ENCODE measurements around the gene MAP3K13. TPM values are rescaled to one million over a fixed set of nuclear protein-coding genes. Genes with fewer than 3 reads are reported as not detected.
"Not testable (repeated sequence)": the region's sequence is repeated elsewhere in the genome, so short reads cannot be mapped to it uniquely, and the experiment has no call there.

Gene MAP3K13
- total RNA-seq, 2 donors from 2014 or later = 10.7 to 17.7 TPM

DNA sequence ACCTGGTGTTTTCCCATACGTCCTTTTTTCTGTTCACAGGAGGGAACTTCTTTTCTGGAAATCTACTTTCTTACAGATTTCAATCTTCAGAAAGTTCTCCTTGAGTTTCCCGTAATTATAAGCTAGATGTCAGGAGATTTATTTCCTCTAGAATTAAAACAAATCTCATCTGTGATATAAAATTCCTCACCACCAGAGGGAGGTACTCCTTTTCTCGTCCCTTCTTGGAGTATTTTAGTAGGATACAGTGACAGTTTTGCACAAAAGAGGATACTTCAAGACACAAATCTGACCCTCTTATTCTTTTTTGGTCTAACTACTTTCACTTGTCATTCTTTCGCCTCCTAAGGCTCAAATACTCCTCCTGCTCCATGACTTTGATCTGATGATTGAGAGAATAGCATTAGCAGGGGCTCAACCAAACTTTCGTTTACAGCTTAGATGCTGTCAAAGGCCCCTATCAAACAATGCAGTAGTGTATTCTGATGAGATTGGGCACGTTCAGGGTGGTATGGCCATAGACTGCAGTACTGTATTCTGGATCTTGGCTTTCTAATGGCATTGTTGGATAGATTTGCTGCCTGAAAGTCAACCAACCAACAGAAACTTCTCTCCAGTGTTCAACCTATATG lies 97.9 kb downstream of the MAP3K13 start:
- ATAC-seq (no peak), DNase-seq (ENCODE audit: low spot score in 2 of 2) (no peak)
- Mint-ChIP-seq H3K9me3 (no peaks in the 10 kb centered on the region), H3K36me3 (peaks cover 0 to 2% of the 10 kb centered on the region in 2 donors), H3K27ac (no peak overlapping the region)

DNA sequence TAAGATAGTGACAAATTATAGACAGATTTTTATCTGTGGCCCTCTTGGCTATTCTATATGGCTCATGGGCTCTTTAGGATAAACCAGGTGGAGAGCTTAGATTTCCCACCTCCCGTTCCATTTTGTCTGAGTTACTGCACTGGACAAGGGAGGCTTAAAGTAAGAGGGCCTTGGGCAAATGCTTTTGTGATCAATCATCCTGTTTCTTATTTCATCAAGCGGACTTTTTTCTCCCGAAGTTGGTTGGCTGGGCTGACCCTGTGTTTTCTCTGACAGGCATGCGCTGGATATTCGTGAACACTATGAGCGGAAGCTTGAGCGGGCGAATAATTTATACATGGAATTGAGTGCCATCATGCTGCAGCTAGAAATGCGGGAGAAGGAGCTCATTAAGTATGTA lies 102.5 kb downstream of the MAP3K13 start:
- H3K27ac Mint-ChIP-seq = no peak overlapping the region
- ATAC-seq = no peak
- no peaks in the 10 kb centered on the region for H3K9me3 Mint-ChIP-seq
- peaks cover 0 to 5% of the 10 kb centered on the region in 2 donors for H3K36me3 Mint-ChIP-seq
- no peak for DNase-seq (ENCODE audit: low spot score in 2 of 2)

DNA sequence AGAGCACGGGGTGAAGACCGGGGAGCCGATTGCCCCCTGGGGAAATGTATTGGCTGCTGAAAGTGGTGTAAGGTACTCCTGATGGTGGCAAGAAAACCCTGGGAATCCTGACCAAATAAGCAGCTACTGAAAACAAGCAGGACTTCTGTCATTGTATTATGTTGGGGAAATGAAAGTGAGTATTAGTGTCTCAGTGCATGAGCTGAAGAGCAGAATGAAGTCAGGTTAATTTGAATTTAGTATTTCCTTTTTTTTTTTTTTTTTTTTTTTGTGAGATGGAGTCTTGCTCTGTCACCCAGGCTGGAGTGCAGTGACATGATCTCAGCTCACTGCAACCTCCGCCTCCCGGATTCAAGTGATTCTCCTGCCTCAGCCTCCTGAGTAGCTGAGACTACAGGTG lies 103.2 kb downstream of the MAP3K13 start:
- not testable (repeated sequence) for H3K27ac Mint-ChIP-seq; DNase-seq (ENCODE audit: low spot score in 2 of 2); H3K9me3 Mint-ChIP-seq; H3K36me3 Mint-ChIP-seq; ATAC-seq

DNA sequence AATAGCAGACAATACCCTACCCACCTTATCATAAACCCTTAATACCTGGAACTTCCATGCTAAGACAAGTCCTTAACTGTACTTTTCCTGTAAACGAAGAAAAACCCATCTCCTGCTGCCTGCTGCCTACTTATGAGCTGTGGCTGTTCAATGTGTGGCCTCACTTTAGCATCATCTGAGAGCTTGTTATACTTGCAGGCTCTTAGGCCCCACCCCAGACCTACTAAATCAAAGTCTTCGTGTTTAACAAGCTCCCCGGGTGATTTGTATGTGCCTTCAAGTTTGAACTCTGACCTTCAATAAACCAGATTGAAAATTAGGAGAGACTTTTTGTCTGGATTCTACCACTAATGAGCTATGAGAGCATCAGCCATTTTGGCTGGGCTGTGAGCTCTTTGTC lies 106.6 kb downstream of the MAP3K13 start:
- ATAC-seq = no peak
- no peak overlapping the region for H3K27ac Mint-ChIP-seq

DNA sequence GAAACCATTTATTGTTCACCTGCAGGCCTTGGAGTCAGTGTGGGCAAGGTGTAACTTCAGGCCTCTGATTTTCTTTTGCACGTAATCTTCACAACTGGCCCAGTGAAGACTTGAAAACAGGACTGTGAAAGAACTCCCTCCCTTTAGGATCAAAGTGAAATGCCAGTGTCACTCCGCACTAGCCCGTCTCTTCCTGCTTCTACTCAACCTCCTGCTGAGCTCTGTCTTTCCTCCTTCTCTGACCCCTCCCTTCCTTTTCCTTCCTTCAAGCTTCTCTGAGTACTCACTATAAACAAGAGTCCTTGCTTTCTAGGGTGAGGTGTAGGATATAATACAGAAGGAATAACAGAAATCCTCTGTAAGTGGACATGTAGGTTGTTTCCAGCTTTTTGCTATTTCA lies 107.4 kb downstream of the MAP3K13 start:
- ATAC-seq (no peak), DNase-seq (ENCODE audit: low spot score in 2 of 2) (no peak)
- Mint-ChIP-seq H3K9me3 (no peaks in the 10 kb centered on the region), H3K36me3 (peaks cover 10 to 15% of the 10 kb centered on the region in 2 donors), H3K27ac (no peak overlapping the region)

More for the DNA sequence above, 106.6 kb downstream of the MAP3K13 start:
- Mint-ChIP-seq H3K36me3 (peaks cover 10 to 15% of the 10 kb centered on the region in 2 donors), H3K9me3 (no peaks in the 10 kb centered on the region)
- DNase-seq (ENCODE audit: low spot score in 2 of 2) = no peak

DNA sequence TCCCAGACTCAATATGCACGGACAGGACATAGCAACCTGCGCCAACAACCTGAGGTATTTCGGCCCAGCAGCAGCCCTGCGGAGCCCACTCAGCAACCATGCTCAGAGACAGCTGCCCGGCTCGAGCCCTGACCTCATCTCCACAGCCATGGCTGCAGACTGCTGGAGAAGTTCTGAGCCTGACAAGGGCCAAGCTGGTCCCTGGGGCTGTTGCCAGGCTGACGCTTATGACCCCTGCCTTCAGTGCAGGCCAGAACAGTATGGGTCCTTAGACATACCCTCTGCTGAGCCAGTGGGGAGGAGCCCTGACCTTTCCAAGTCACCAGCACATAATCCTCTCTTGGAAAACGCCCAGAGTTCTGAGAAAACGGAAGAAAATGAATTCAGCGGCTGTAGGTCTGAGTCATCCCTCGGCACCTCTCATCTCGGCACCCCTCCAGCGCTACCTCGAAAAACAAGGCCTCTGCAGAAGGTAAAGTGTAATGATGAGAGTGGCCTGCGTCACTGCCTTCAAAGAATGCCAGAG lies 110.4 kb downstream of the MAP3K13 start:
- ATAC-seq = no peak
- Mint-ChIP-seq H3K27ac (no peak overlapping the region), H3K36me3 (peaks cover 10% of the 10 kb centered on the region in 2 donors), H3K9me3 (no peaks in the 10 kb centered on the region)
- DNase-seq (ENCODE audit: low spot score in 2 of 2) = no peak

DNA sequence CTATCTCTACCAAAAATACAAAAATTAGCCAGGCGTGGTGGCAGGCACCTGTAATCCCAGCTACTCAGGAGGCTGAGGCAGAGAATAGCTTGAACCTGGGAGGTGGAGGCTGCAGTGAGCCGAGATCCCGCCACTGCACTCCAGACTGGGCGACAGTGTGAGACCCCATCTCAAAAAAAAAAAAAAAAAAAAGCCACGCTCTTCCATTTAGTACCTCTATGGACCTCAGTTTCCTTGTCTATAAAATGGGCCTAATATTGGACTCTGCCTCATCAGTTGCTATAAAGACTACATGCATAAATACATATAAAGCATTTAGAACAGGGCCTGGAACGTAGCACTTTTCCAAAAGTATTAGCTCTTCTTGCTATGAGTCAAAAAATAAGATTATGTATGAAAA lies 112.0 kb downstream of the MAP3K13 start:
- H3K36me3 Mint-ChIP-seq = peaks cover 10 to 18% of the 10 kb centered on the region in 2 donors
- not testable (repeated sequence) for H3K27ac Mint-ChIP-seq; DNase-seq (ENCODE audit: low spot score in 2 of 2); ATAC-seq; H3K9me3 Mint-ChIP-seq

DNA sequence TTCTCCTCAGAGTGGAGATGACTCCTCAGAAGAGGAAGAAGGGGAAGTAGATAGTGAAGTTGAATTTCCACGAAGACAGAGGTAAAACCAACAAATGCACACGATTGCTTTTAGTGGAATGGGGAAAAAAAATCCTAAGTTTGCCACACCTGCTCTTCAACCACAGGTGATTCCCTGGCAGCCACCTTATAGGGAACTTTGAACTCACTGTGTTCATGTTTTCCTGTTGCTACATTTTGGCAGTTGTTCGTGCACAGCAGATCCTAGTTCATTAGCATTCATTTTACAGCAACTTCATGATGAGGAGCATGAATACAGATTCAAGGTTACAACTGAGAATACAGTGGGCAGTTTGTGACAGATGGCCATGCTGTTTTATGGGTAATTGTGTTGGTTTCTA lies 114.4 kb downstream of the MAP3K13 start:
- Mint-ChIP-seq H3K36me3 (peaks cover 20 to 36% of the 10 kb centered on the region in 2 donors), H3K9me3 (peaks cover 0 to 7% of the 10 kb centered on the region in 2 donors), H3K27ac (no peak overlapping the region)
- DNase-seq (ENCODE audit: low spot score in 2 of 2) (no peak), ATAC-seq (no peak)

DNA sequence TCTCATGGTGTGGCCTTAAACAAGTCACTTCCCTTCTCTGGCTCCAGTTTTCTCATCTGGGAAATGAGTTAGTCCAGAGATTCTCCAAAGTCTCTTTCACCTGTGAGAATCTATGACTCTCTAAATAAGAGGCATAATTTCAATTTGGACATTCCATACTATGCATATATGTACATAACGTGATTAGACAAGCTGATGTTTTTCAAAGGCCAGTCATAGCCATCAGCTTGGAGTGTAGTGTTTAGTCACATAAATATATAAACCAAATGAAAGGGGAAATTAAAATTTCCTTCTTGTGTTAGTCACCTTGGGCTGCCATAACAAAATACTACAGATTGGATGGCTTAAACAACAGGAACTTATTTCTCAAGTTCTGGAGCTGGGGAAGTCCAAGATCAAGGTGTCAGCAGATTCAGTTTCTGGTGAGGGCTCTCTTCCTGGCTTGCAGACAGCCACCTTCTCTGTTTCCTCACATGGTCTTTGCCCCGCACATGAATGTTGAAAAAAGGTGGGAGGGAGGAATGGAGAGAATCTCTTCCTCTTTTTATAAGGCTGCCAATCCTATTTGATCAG lies 116.5 kb downstream of the MAP3K13 start:
- H3K9me3 Mint-ChIP-seq = peaks cover 0 to 7% of the 10 kb centered on the region in 2 donors
- peaks cover 19 to 38% of the 10 kb centered on the region in 2 donors for H3K36me3 Mint-ChIP-seq
- DNase-seq (ENCODE audit: low spot score in 2 of 2) (no peak), ATAC-seq (no peak)
- no peak overlapping the region for H3K27ac Mint-ChIP-seq

DNA sequence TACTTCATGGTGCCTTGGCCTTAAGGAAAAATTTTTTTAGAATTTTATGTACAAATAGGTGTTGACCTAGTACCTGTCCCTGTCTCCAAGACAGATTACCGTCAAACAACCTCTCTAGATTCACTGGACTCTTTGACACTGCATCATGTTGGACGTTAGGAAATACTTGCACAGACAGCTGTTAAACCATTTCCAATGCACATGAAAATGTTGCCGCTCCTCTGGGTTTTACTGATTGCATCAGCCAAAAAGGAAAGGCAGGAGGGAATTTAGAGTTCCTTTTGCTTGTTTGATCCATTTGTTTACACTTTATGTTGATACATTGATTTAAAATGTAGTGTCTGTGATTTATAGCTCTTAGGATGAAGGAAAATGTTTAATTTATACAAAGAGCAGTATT lies 121.4 kb downstream of the MAP3K13 start:
- Mint-ChIP-seq H3K9me3 (peaks cover 0 to 7% of the 10 kb centered on the region in 2 donors), H3K36me3 (peaks cover 30 to 56% of the 10 kb centered on the region in 2 donors)

DNA sequence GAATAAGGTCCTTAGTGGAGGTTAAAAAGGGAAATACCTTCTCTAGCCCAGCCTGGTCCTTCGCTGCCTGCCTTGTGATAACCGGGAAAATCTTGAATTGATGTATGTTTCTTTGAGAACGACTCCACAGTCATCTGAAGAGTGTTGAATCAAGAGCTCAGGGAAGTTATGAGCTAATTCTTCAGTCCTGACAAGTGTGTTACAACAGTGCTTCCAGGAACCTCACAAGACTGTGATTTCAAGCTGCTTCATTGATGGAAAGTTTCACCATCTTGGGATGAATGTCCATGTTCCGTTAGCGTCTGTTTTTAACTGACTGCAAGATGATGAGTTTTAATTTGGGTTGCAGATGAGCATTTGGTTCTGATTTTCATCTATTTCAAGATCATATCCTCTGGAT lies 123.5 kb downstream of the MAP3K13 start:
- ATAC-seq (no peak), DNase-seq (ENCODE audit: low spot score in 2 of 2) (no peak)
- Mint-ChIP-seq H3K9me3 (no peaks in the 10 kb centered on the region), H3K36me3 (peaks cover 21 to 35% of the 10 kb centered on the region in 2 donors), H3K27ac (no peak overlapping the region)

More for the DNA sequence above, 121.4 kb downstream of the MAP3K13 start:
- DNase-seq (ENCODE audit: low spot score in 2 of 2) (no peak), ATAC-seq (no peak)
- H3K27ac Mint-ChIP-seq = no peak overlapping the region

DNA sequence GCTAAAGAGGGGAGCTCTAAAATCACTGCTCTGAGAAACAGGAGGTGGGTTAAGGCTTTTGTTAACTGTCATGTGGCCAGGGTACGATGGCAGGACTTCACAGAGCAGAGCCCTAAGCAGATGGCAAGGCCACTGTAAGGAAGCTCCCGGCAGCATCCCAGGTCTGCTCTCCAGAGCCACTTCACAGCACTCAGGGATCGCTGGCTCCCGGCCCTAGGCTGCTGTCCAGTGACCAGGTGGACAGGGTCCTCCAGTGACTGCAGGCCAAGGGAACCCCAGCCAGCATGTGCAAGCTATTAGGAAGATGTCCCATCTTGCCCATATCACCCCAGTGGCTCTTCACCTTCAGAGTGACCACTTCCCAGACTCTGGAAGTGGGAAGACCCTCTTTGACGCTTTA lies 125.5 kb downstream of the MAP3K13 start:
- H3K27ac Mint-ChIP-seq = no peak overlapping the region
- H3K36me3 Mint-ChIP-seq = peaks cover 11 to 19% of the 10 kb centered on the region in 2 donors
- DNase-seq (ENCODE audit: low spot score in 2 of 2) (no peak), ATAC-seq (no peak)
- H3K9me3 Mint-ChIP-seq = no peaks in the 10 kb centered on the region

DNA sequence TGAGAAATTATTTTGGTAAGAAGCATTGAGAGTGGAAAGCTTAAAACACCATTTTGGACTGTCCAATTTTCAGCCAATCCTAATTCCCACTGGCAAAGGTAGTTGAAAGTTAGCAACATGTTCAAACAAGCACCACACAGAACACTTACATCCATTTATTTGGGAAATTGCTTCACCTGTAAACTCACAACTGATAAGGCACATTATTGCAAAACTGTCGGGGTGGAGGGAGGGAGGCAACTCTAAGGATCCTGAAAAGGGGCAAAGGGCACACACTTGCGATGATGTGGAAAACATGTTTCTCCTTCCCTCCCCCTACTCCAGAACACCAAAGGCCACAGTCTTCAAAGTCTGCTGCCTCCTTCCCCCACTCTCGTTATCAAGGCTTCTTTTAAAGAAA lies 126.5 kb downstream of the MAP3K13 start:
- ATAC-seq (no peak), DNase-seq (ENCODE audit: low spot score in 2 of 2) (no peak)
- no peak overlapping the region for H3K27ac Mint-ChIP-seq
- peaks cover 15 to 24% of the 10 kb centered on the region in 2 donors for H3K36me3 Mint-ChIP-seq
- H3K9me3 Mint-ChIP-seq = no peaks in the 10 kb centered on the region

DNA sequence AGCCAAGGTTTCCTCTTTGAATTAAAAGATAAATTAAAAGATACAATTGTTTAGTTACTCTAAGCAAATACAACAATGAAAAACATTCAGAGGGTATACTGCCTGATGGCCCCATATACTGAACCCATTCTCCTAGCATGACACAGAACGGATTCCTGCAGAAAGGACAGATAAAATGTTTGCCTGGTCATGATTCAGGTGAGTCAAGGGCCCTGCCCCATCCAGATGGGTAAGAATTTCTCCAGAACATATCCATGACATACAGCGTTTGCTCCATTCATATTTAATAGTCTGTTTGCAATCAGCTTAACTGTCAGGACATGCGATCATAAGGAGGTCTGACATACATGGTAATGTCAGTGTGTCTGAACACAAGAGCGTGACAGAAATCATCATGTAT lies 127.3 kb downstream of the MAP3K13 start:
- Mint-ChIP-seq H3K27ac (peak overlapping the region in 1 of 2 donors; percentile 36), H3K9me3 (no peaks in the 10 kb centered on the region), H3K36me3 (peaks cover 20% of the 10 kb centered on the region in 2 donors)
- ATAC-seq (no peak), DNase-seq (ENCODE audit: low spot score in 2 of 2) (no peak)

DNA sequence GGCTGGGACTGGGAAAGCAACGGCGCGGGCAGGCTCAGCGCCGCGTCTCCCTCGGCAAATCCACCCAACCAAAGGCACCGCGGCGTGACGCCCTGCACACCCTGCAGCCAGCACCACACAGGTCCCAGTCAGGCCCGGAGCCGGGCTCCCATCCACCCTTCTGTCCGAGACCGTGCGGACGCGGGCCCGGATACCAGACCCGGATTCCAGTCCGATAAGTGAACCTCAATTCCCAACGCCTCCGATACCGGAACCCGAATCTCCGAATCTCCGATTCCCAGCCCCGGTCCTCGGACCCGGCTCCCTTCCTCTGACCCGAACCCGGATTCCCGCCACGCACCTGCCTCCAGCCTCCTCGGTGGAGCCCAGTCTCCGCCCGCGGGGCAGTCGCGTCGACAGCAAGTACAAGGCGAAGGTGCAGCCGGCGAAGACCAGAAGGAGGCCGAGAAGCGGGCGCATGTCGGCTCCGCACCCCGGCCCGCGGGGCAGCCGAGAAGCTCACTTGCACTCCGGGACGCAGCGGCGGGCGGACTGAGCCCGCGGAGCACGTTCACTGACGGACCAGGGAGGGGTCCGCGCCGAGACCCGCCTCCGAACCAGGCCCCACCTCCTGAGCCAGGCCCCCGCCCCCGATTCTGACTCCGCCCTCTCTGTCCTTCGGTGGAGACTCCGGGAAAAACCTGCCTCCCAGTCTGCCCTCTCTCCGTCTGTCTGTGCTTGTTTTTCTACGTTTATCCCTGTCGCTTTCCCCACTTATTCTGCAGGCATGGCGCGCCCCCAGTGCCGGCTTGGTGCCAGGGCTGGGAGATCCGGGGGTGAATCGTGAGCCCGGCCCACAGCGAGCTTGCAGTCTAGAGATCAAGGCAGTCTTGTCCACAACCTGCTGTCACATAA lies 135.8 kb downstream of the MAP3K13 start, which contains the start of gene TMEM41A:
TSS of gene TMEM41A (minus strand) at position 533 of the 894 bp plus-strand sequence. CDS start at position 459, 74 bp downstream.
- Mint-ChIP-seq H3K36me3 (peaks cover 8 to 13% of the 10 kb centered on the region in 2 donors), H3K9me3 (no peaks in the 10 kb centered on the region), H3K27ac (peak within 1 kb of the TSS; percentile 89 to 96)
- ATAC-seq (peak; percentile 94 to 99), DNase-seq (ENCODE audit: low spot score in 2 of 2) (peak; percentile 87 to 93)

DNA sequence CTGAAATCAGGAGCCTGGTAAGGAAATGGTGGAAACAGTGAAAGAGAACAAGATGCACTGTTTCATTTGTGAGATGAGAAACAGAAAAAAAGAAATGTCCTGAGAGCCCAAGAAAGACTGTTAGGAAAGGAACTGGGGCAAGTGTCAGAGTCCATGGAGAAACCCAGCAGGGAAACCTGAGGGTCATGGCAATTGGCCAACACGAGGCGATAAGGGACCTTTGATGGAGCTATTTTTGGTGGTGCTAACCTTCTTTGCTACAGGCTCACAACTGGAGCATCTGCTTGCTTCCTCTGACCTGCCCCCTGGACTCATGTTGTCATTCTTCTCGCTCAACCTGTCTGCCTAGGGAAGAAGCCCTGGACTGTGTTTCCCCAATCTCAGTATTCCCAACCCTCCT lies 140.1 kb downstream of the MAP3K13 start:
- peaks cover 0 to 4% of the 10 kb centered on the region in 2 donors for H3K36me3 Mint-ChIP-seq
- H3K27ac Mint-ChIP-seq = no peak overlapping the region
- ATAC-seq = no peak
- H3K9me3 Mint-ChIP-seq = no peaks in the 10 kb centered on the region
- DNase-seq (ENCODE audit: low spot score in 2 of 2) = no peak

DNA sequence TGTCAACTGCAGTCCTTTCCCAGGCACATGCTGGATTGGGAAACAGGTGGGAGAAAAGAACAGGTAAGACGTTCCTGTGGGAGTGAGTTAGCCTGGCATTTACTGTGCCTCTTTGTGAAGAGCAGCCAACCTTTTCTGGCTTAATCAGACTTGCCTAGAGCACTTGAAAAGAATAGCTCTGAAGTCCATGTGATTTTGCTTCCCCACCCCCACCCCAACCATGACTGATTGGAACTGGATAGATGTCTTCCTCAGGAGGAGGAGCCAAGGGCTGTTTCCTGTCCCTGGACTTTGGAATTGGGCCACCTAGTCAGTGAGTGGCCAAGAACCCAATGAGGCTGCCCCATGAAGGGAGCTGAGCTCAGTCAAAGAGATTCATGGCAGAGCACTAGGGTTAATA lies 140.6 kb downstream of the MAP3K13 start:
- ATAC-seq = no peak

More for the DNA sequence above, 140.6 kb downstream of the MAP3K13 start:
- Mint-ChIP-seq H3K36me3 (no peaks in the 10 kb centered on the region), H3K9me3 (no peaks in the 10 kb centered on the region), H3K27ac (no peak overlapping the region)
- no peak for DNase-seq (ENCODE audit: low spot score in 2 of 2)
